ENCODE data around the gene DDX28. TPM values are rescaled to one million over a fixed set of nuclear protein-coding genes. Genes with fewer than 3 reads are reported as not detected.
"Not testable (repeated sequence)": the region's sequence is repeated elsewhere in the genome, so short reads cannot be mapped to it uniquely, and the experiment has no call there.

Gene DDX28
- total and polyA plus RNA-seq, 10 of the 15 experiments (the other 5 are each of a cell fraction or from before 2014, with no cell fraction given): 3.6 to 40.4 (median 20.0) TPM

- DNase-seq (ENCODE audit: low read depth, low spot score) (no peak), FAIRE-seq (no peak), ATAC-seq (peak; percentile 35; the same call in 2 of the 3 replicates)
- peak overlapping the region; percentile 79 for H2AFZ ChIP-seq (ENCODE audit: control insufficient read depth, low read depth, low read length)
- 13% methylated on average over 2 of the region's 2 CpGs for WGBS (ENCODE audit: insufficient coverage, insufficient replicate concordance, low lambda C conversion rate, missing lambda C conversion rate)
- POLR2A ChIA-PET: interaction anchor here (0.7 to 1.0 kb wide), 3 partner anchors 8 to 75 kb away, joined by 3 to 4 read pairs (median 3); no protein-coding TSS in a partner anchor
- in situ Hi-C loops (cut with MboI) (no loop called here), intact Hi-C loops (cut with micrococcal nuclease; ENCODE audit: unreplicated experiment) (no loop called here)
- no peaks in the 10 kb centered on the region for H3K79me2 ChIP-seq (ENCODE audit: control insufficient read depth, insufficient read depth, low read length)
- RAD21 ChIA-PET (ENCODE audit: unreplicated experiment): no interaction called here
- no peak overlapping the region for H3K9ac ChIP-seq (ENCODE audit: control insufficient read depth, insufficient read depth, low read length)
- no peak overlapping the region for H3K4me3 ChIP-seq
- no peaks in the 10 kb centered on the region for H4K20me1 ChIP-seq (ENCODE audit: control insufficient read depth, insufficient read depth)
- TF ChIP-seq POU2F2 (IDR thresholded peaks at IDR 0.05; ENCODE audit: borderline replicate concordance, low read depth, low read length): peak; percentile 70; the same call in 2 of the 3 replicates
- no peak for TF ChIP-seq NR2C2 (IDR thresholded peaks at IDR 0.05; ENCODE audit: borderline replicate concordance, control insufficient read depth, insufficient read length, low read depth)
- TF ChIP-seq ASH2L (IDR thresholded peaks at IDR 0.05; ENCODE audit: borderline replicate concordance, low read depth): no peak
- no peak overlapping the region for H3K27ac ChIP-seq (ENCODE audit: control insufficient read depth, insufficient read depth)
- H3K36me3 ChIP-seq (ENCODE audit: control insufficient read depth in 2 of 2, insufficient read depth in 2 of 2, low read length in 1 of 2): no peaks in the 10 kb centered on the region
- no peaks in the 10 kb centered on the region for H3K9me3 ChIP-seq (replicated peaks; ENCODE audit: control insufficient read depth, insufficient read depth, low read length)
- SMC1A ChIA-PET (ENCODE audit: uncharacterized antibody, unreplicated experiment): no interaction called here
- no peak overlapping the region for H3K4me2 ChIP-seq (ENCODE audit: control insufficient read depth, insufficient read depth)
- BruUV-seq (replicated peaks): no TSS peak
- no peaks in the 10 kb centered on the region for H3K27me3 ChIP-seq (replicated peaks in 1 of 2; ENCODE audit: control insufficient read depth in 2 of 2, insufficient read depth in 2 of 2, low read length in 1 of 2)
- peaks cover 24% of the 10 kb centered on the region for H3K4me1 ChIP-seq (ENCODE audit: control insufficient read depth, insufficient read depth, low read length)
- CTCF ChIA-PET: interaction anchor here (1.2 kb wide), 1 partner anchor 58 kb away, joined by 3 read pairs; no protein-coding TSS in a partner anchor
Observed at GRCh38 chr16:67999985-68000384, 23.0 kb downstream of the DDX28 start.

GRCh38 chr16:67998779-67999688, 24.0 kb downstream of the DDX28 start, which contains the start of gene DPEP2:
Gene DPEP2, minus strand, starts transcription at chr16:67999484. Its CDS starts 6,272 bp downstream, at chr16:67993212.
- intact Hi-C loops (cut with micrococcal nuclease; ENCODE audit: unreplicated experiment); H3K9me3 ChIP-seq (replicated peaks; ENCODE audit: control insufficient read depth, insufficient read depth, low read length); DNase-seq (ENCODE audit: low read depth, low spot score); H3K36me3 ChIP-seq (ENCODE audit: control insufficient read depth in 2 of 2, insufficient read depth in 2 of 2, low read length in 1 of 2); FAIRE-seq; H3K27me3 ChIP-seq (replicated peaks in 1 of 2; ENCODE audit: control insufficient read depth in 2 of 2, insufficient read depth in 2 of 2, low read length in 1 of 2); H4K20me1 ChIP-seq (ENCODE audit: control insufficient read depth, insufficient read depth); in situ Hi-C loops (cut with MboI); H3K9ac ChIP-seq (ENCODE audit: control insufficient read depth, insufficient read depth, low read length); BruUV-seq (replicated peaks); H3K27ac ChIP-seq (ENCODE audit: control insufficient read depth, insufficient read depth); H3K79me2 ChIP-seq (ENCODE audit: control insufficient read depth, insufficient read depth, low read length); H3K4me3 ChIP-seq: not testable (repeated sequence)
- peak within 1 kb of the TSS; percentile 79 for H2AFZ ChIP-seq (ENCODE audit: control insufficient read depth, low read depth, low read length)
- ATAC-seq: peak; percentile 44
- ChIA-PET SMC1A (ENCODE audit: uncharacterized antibody, unreplicated experiment) (interaction anchor here (0.6 to 1.5 kb wide), 2 partner anchors 13 to 62 kb away, joined by 3 read pairs; no protein-coding TSS in a partner anchor), POLR2A (interaction anchor here (0.6 kb wide), 1 partner anchor 97 kb away, joined by 3 read pairs; no protein-coding TSS in a partner anchor), CTCF (interaction anchor here (0.9 to 1.1 kb wide), 3 partner anchors 23 to 94 kb away, joined by 3 to 6 read pairs (median 6); partner anchors contain the start of genes DDX28 and DUS2), RAD21 (ENCODE audit: unreplicated experiment) (interaction anchor here (1.5 kb wide), 1 partner anchor 42 kb away, joined by 3 read pairs; no protein-coding TSS in a partner anchor)
- H3K4me1 ChIP-seq (ENCODE audit: control insufficient read depth, insufficient read depth, low read length): peaks cover 26% of the 10 kb centered on the region
- 0 out of 2 replicates have a peak within 1 kb of the TSS, but pooled peaks have one; percentile 33 for H3K4me2 ChIP-seq (ENCODE audit: control insufficient read depth, insufficient read depth)
- TF ChIP-seq SPI1 (IDR thresholded peaks at IDR 0.05; ENCODE audit: borderline replicate concordance, insufficient read depth, low read depth, low read length) (peak; percentile 62; the same call in 1 of the 2 replicates), NFYB (IDR thresholded peaks at IDR 0.05; ENCODE audit: insufficient read depth, low read depth, low read length) (peak; percentile 68), RUNX3 (IDR thresholded peaks at IDR 0.05; ENCODE audit: low read length) (0 out of 2 replicates have a peak, but pooled peaks have one; percentile 1)
- WGBS (ENCODE audit: insufficient coverage, insufficient replicate concordance, low lambda C conversion rate, missing lambda C conversion rate): 57% methylated on average over 18 of the region's 18 CpGs

DNA sequence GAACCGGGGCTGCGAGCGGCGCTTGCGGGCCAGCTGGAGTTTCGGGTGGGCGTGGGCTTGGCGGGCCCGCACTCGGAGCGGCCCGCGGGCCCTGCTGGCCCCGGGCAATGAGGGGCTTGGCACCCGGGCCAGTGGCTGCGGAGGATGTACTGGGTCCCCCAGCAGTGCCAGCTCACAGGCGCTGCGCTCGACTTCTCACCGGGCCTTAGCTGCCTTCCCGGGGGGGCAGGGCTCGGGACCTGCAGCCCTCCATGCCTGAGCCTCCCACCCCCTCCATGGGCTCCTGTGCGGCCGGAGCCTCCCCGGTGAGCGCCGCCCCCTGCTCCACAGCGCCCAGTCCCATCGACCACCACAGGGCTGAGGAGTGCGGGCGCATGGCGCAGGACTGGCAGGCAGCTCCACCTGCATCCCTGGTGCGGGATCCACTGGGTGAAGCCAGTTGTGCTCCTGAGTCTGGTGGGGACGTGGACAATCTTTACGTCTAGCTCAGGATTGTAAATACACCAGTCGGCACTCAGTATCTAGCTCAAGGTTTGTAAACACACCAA, 24.7 kb downstream of the DDX28 start:
- in situ Hi-C loops (cut with MboI); H3K79me2 ChIP-seq (ENCODE audit: control insufficient read depth, insufficient read depth, low read length); H3K27me3 ChIP-seq (replicated peaks in 1 of 2; ENCODE audit: control insufficient read depth in 2 of 2, insufficient read depth in 2 of 2, low read length in 1 of 2); H3K9ac ChIP-seq (ENCODE audit: control insufficient read depth, insufficient read depth, low read length); ATAC-seq; DNase-seq (ENCODE audit: low read depth, low spot score); H3K27ac ChIP-seq (ENCODE audit: control insufficient read depth, insufficient read depth); BruUV-seq (replicated peaks); intact Hi-C loops (cut with micrococcal nuclease; ENCODE audit: unreplicated experiment); H4K20me1 ChIP-seq (ENCODE audit: control insufficient read depth, insufficient read depth); H2AFZ ChIP-seq (ENCODE audit: control insufficient read depth, low read depth, low read length); H3K9me3 ChIP-seq (replicated peaks; ENCODE audit: control insufficient read depth, insufficient read depth, low read length); FAIRE-seq; H3K4me2 ChIP-seq (ENCODE audit: control insufficient read depth, insufficient read depth); H3K4me3 ChIP-seq; H3K36me3 ChIP-seq (ENCODE audit: control insufficient read depth in 2 of 2, insufficient read depth in 2 of 2, low read length in 1 of 2): not testable (repeated sequence)
- RAD21 ChIA-PET (ENCODE audit: unreplicated experiment): interaction anchor here (1.5 kb wide), 1 partner anchor 43 kb away, joined by 3 read pairs; no protein-coding TSS in a partner anchor
- WGBS (ENCODE audit: insufficient coverage, insufficient replicate concordance, low lambda C conversion rate, missing lambda C conversion rate): 96% methylated on average over 20 of the region's 36 CpGs
- CTCF ChIA-PET: interaction anchor here (0.9 to 1.1 kb wide), 3 partner anchors 24 to 94 kb away, joined by 3 to 6 read pairs (median 6); partner anchors contain the start of genes DDX28 and DUS2
- peaks cover 32% of the 10 kb centered on the region for H3K4me1 ChIP-seq (ENCODE audit: control insufficient read depth, insufficient read depth, low read length)
- SMC1A ChIA-PET (ENCODE audit: uncharacterized antibody, unreplicated experiment): interaction anchor here (1.5 kb wide), 1 partner anchor 63 kb away, joined by 3 read pairs; no protein-coding TSS in a partner anchor
- POLR2A ChIA-PET: interaction anchor here (0.6 kb wide), 1 partner anchor 97 kb away, joined by 3 read pairs; no protein-coding TSS in a partner anchor

All from GM12878 (cell line).